ENCODE results near the gene ACAP3.
"Not testable (repeated sequence)": the region's sequence is repeated elsewhere in the genome, so short reads cannot be mapped to it uniquely, and the experiment has no call there.

Gene ACAP3

DNA sequence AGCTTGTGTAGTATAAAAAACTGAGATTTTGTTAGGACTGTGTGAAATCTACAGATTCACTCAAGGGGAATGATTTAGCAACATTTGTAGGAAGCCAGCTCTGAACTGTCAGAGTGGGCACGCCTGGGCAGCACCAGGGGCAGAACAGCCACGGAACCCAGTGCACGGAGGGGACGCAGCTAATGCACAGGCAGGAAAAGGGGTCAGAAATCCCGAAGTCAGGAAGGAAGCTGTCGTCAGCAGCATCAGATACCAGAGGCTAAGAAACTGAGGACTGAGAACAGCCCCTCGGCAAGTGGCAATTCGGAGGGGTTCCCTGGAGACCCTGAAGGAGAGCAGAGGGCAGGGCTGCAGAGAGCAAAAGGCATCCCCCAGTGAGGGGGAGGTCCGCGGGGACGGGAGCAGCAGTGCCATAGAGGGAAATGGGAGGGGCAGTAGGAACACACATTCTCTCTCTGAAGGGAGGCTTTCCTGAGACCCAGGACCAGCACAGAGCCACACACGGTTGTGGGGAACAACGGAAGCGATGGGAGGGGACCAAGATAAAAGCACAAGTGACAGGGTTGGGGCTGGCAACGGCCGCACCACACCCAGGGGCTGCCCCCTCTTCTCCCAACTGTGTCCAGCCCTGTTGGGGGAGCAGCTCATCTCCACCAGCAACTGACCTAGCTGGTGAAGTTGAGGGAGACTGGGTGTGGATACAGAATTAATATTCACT, 46.7 kb downstream of the ACAP3 start:
- no peak for FAIRE-seq

DNA sequence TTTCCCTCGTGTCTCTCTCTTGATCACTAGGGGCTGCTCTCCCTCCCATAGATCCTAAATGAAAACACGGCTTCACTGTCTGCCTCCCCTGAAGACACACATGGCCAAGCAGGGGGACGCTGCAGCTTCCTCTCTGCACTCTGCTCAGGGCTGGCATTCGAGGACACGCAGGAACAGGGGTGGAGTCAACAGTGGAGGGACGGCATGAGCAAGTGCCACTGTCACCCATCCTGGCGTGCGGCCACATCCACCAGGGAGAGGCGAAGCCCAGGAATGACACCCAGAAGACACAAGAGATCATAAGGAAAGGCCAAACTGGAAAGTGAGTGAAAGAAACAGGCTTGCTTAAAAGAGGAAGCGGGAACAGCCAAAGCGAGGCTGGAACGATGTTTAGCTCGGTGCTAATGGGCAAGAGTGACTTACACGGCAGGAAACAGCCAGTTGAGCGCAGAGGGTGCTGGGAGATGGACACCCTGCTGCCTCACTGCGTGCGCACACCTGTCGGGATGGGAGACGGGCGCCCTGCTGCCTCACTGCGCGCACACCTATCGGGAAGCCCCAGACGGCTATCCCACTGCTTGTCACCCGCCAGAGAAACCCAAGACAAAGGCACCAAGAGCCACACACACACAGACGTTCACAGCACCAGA, 47.7 kb downstream of the ACAP3 start:
- FAIRE-seq, result no peak

DNA sequence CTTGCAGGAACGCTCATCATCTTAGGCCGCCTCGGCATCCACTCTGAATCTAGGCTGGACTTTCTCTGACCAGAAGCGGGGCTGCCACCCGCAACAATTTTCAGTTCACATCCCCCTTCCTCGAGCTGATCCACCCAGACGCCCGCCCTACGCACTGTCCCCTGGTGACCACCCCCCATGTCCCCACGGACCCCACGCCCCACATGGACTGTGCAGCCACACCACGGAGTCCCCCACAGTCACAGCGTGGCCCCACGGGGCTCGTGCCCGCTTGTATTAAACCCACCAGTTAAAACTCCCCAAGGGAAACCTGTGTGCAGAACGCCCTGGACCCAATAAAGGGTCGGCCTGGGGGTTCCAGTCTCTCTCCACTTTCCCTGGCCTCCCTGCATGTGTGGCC, 48.2 kb downstream of the ACAP3 start:
- no peak for FAIRE-seq

DNA sequence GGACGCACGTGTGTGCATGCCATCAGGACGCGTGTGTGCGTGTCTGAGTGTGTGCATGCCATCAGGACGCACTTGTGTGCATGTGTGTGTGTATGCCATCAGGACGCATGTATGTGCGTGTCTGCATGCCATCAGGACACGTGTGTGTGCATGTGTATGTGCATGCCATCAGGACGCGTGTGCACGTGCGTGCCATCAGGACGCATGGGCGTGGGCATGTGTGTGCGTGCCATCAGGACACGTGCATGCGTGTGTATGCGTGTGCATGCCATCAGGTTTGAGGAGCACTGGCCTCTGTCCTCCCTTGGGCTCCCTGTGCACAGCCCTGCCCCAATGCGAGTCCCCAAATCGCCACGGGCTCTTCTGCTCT, 48.6 kb downstream of the ACAP3 start:
- no peak for FAIRE-seq

DNA sequence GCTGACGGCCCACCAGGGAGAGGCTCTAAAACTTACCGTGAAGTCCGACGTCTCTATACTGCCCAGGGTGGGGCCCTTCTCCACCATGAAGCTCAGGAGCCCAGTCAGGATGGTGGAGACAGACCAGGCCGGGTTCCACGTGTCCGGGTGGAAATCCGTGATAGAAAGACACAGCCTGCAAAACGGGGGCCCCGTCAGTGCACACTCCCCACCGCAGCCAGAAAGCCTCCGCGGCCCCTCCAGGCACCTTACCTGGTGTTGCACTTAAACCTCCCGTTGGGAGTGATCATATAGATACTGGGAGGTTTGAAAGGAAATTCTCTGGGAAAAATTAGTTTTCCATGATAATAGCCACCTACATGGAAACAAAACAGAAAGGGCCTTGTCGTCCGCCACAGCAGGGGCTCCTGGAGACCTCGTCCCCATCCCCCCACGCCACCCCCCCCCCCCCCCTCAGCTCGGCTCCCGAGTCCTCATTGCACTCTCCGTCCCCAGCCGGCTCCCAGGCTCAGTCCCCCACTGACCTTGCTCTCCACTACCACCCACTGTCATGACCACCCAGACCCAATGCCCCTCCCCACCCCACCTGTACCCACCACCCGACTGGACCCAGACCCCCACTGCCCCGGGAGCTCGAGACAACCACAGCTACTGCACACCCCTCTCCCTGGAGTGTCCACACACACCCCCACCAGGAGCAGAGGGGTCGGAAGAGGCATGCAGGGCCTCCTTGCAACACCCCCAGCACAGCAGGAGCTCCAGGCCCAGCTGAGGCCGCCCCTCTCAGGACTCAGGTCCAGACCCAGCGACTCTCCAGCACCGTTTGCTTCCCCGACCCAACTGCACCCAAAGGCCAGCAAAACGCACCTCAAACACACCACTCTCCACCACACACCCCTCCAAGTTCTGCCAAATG, 50.5 kb downstream of the ACAP3 start:
- no peak for FAIRE-seq

DNA sequence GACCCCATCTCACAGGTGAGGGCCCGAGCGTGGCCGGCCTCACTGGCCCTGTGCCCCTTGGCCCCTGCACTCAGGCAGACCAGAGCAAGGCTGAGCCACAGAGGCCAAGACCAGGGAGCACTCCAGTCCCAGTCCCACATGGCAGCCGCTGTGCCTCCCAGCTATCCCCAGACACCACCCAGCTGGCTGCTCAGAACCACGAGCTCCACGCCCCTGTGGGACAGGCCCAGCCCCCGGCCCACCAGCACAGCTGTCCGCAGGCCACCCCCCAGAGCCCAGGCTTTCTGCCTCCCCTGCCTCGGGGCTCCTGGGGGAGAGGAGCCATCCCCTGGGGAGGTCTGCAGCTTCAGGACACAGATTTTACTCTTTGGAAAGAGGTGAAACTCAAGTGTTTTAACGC, 52.1 kb downstream of the ACAP3 start:
- no peak for FAIRE-seq

DNA sequence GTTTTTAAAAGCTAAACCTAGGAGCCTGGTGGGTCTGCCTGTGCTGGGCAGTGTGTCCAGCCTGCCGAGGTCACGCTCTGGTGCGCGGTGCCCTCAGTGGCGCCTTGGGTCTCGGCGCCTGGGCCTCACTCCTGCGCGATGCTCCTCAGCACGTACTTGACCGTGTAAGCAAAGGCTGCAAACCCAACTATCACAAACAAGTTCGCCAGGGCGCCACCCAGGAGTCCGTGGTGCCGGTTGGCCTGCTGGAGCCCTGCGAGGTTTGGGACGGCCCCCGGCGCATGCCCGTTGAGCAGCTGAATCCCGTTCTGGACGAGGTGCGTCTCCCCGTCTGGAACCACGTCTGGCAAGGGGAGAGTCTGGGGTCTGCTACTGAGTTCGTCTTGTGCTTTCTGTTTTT, 52.7 kb downstream of the ACAP3 start:
- no peak for FAIRE-seq

DNA sequence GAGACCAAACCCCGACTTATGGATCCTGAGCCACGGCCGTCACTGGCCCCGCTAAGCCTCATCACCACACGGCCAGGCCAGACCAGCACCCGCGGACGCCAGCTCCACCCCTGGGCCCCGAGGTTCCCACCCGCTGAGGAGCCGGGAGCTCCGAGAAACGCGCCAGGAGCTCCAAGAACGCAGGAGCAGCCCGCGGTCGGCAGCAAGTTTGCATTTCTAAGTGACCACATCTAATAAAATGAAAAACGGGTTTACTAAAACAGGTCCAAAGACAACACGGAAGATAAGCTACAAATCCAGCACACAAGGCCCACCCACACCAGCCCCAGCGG, 53.1 kb downstream of the ACAP3 start:
- FAIRE-seq, result no peak

DNA sequence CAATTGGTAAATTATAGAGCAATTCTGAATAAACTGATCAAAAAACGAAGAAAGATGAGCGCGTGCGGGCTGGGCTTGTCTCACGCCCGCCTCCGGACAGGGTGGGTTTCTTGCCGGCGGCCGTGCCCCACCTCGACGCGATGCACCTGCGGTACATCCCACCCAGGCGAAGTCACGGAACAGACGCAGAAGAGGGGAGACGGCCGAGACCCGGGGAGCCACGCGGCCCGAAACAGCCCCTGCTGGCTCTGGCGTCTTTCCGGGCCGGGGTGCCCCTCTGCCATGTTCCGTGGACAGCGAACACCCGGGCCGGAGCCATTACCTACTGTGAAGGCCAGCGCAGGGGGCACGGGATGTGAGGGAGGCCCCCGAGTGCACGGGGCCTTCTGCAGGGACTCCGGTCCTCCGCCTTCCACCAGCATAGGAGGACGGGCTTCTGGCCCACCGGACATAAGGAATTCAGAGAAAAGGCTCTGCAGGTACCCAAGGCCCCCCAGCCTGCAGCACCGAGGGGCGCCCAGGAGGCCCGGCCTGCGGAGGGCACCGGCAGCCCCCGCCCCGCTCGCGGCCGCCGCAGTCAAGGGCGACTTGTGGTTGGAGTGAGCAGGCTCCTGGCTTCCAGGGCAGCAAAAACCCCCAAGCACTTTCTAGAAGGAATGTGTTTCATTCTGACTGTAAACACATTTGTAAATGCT, 53.6 kb downstream of the ACAP3 start:
- no peak for FAIRE-seq

DNA sequence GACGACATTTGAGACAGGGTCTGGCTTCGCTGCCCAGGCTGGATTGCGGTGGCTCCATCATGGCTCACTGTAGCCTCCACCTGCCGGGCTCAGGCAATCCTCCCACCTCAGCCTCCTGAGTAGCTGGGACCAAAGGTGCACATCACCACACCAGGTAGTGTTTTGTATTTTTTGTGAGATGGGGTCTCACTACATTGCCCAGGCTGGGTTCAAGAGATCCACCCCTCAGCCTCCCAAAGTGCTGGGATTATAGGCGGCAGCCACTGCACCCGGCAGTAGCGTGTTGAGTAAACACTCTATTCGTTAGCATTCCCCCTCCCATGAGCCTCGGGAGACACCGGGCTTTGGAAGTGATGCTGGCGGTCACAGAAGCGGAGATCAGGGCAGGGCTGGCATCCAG, 54.4 kb downstream of the ACAP3 start:
- no peak for FAIRE-seq

DNA sequence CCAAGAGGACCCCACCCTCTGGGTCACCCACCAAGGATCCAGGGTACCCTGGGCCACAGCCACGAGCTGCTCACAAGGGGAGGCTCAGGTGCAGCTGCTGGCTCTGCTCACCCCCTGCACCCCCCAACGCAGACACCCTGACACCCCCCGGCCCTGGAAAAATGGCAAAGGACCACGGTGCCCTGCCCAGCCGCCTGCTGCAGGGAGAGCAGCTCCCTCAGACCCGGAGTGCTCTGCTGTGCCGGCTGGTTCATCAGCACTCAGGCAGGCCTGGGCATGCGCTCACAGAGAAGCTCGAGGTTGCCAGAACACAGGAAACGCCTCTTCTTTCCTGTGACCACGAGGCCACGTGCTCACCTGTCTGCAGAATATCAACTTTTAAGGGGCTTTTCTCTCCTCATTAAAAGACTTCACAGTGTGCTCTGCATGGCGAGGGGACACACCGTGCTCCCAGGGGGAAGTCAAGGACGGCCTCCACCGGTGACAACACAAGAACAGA, 56.9 kb downstream of the ACAP3 start:
- no peak for FAIRE-seq

DNA sequence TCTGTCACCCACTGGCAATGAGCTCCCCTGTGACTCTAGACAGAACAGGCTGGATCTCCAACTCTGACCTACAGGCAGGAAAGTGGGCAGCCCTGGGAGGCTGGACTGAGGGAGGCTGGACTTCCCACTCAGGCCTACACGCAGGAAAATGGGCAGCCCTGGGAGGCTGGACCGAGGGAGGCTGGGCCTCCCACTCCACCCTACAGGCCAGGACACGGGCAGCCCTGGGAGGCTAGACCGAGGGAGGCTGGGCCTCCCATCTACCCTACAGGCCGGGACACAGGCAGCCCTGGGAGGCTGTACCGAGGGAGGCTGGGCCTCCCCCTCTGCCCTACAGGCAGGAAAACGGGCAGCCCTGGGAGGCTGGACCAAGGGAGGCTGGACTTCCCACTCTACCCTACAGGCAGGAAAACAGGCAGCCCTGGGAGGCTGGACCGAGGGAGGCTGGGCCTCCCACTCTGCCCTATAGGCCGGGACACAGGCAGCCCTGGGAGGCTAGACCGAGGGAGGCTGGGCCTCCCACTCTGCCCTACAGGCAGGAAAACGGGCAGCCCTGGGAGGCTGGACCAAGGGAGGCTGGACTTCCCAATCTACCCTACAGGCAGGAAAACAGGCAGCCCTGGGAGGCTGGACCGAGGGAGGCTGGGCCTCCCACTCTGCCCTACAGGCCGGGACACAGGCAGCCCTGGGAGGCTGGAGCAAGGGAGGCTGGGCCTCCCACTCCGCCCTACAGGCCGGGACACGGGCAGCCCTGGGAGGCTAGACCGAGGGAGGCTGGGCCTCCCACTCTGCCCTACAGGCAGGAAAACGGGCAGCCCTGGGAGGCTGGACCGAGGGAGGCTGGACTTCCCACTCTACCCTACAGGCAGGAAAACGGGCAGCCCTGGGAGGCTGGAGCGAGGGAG, 59.5 kb downstream of the ACAP3 start:
- FAIRE-seq, result not testable (repeated sequence)

DNA sequence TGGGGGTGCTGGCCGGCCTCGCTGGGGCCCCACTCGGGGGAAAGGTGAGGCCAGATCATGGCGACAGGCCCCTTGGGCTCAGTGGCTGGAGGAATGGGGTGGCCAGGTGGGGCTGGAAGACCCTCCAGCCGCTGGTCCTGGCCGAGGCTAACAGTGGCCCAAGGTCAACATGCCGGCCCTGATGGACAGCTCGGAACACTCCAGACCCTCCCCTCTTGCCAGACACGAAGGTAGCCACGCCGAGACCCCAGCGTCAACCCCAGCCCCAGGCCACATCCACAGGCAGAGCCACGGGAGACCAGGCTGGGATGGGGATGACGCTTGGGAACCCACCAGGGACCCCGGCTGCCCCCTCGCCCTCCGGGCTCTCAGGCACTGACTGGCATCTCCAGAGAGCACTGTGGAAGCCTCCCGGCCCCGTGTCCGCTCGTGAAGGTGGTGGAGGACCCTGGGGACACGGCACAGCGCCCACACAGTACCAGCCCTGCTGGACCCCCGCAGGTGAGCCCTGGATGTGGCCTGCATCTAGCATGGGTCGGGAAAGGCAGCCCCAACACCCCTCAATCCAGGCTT, 60.3 kb downstream of the ACAP3 start:
- no peak for FAIRE-seq

DNA sequence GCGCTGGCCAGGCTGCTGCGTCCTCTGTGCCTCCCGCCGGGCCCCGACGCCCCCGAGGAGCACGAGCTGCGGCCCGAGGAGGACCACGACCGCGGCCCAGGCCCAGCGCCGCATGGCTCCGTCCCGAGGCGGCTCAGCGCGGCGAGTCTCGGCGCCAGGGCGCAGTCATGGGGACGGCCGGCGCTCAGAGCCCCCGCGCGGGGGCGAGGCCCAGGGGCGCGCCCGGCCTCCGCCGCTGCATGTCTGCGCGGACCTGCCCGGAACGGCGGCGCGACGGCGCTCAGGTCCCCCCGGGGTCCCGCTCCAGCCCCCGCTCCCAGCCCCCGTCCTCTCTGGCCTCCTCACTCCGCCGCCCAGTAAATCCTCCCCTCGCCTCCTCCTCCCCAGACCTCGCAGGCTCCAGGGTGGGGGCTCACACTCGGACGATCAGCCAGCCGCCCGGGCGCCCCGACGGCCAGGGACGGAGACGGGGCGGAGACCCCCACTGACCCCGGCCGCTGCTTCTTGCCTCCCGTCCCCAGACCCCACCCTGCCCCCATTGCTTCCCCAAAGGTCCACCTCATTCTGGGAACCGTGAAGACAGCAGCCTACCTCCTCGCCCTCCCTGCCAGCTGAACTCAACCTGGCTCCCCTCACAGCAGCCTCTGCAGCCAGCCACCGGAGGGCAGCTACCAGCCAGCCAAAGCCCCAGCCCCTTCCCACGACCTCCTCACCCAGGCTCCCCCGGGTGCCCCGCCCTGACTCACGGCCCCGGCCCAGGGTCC, 61.0 kb downstream of the ACAP3 start, which contains the start of gene C1QTNF12:
Gene C1QTNF12, minus strand, starts transcription at position 146 of the 764 bp plus-strand sequence. Its CDS starts 32 bp downstream, at position 114.
- FAIRE-seq, result no peak

DNA sequence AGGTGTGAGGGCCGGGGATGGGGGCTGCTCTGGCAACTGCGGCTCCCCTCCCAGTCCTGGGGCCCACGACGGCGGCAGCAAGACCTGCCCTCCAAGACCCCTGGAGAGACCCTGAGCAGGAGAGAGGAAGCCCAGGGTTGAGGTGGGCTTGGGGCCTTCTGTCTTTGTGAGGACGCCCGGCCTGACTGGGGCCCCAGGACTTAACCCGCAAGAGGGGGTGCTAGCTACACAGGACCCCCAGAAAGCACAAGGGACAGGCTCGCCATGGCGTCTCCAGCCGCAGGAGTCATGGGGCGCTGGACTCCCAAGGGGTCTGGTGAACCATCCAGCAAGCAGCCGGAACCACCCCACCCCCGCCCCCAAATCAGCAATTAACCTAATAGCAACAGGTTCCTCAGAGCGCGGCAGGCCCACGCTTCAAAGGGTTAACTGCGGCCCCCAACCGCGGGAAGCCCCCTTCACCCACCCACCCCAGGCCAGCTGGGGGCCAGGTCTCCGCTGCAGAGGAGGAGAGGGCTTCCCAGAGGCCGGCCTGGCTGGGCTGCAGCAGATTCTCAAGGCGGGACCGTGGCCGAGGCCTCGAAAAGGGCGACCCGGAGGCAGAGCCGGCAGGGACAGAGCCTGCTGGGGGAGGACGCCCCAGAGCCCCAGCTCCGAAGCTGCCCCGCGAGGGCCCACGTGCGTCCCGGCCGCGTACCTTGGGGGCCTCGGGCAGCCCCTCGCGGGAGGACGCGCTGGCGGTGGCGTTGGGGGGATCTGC, 61.7 kb downstream of the ACAP3 start:
- no peak for FAIRE-seq

DNA sequence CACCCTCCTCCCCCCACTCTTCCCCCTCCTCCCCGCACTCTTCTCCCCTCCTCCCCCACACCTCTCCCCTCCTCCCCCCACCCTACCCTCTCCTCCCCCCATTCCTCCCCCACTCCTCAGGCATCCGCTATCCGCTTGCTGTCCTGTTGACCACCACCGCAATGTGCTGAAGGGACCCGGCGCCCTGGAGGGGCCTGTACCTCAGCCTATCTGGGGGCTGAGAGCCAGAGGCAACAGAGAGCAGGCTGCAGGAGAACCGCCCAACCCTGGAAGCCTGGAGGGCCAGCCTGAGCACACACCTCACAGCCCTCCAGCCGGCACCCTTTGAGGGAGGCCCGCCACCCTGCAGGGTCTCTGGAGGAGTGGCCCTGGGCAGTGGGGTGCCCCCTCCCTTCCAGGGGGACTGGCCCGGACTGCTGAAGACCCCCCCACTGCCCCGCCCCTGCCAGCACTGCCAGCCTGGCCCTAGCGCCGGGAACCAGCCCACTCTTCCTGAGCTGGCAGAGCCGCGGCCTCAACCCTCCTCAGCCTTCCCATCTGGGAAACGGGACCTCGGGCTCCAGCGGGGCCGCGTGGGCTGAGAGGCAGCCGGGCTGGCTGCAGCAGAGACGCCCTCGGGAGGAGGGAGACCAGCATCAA, 62.4 kb downstream of the ACAP3 start:
- FAIRE-seq, result no peak

DNA sequence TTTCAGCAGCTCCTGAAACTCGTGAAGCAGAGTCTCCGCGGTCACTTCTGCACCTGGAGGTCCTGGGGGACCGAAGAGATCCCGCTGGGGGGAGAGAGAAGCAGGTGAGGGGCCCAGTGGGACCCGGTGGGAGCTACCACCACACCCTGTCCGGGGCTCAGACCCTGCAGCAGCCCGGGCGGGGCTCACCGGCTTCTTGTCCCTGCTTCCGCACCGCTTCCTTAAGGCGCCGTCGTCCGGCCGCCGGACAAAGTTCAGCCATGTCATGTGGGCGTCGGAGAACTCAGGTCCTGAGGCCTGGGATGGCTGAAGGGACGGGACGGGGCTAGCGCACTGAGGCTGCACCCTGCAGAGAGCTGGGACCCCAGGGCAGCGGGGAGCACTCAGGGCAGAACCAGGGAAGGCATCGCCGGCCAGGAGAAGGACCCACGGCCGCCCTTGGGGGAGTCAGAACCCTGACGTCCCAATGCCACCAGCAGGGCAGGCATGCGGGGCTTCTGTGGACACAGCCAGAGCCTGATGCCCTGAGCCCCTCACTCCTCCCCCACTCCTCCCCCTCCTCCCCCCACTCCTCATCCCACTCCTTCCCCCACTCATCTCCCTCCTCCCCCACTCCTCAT, 63.4 kb downstream of the ACAP3 start:
- FAIRE-seq, result no peak

DNA sequence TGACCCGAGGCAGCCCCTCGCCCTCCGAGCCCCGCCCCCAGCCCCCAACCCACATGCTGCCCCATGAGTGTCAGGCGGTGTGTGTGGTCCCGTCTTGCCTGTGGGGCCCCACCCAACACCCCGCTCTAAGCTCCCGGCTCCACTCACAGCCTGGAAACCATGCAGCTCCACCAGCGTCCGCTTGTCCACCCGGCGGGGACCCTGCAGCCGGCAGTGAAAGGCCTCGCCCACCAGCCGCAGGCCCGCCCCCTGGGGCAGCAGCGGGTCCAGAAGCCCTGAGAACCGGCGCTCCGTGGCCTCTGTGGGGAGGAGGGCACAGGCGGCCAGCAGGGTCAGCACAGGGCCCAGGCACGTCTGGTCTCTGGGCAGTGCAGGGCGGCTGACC, 63.9 kb downstream of the ACAP3 start:
- no peak for FAIRE-seq

DNA sequence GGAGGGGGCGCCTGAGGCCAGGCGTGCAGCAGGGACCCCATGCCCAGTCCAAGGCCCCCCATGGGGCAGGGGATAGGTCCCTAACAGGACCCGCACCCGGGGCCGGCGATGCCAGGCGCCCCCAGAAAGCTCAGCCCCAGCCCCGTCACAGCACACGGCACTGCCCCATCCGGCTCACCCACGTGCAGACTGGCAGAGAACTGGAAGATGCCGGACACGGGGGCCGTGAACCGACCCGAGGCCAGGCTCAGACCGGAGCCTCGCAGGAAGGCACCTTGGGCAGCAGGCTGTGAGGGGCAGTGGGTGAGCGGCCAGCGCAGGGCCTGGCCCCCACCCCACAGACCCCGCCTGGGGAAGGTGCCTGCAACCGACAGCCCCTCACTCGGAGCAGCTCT, 64.5 kb downstream of the ACAP3 start:
- no peak for FAIRE-seq

Data from endometrium (tissue), 2 donors.